Posterior cingulate gyrus (tissue), 11 donors: ENCODE results near the gene SLC22A12.
A peak's percentile ranks its signal among the peaks of the same experiment; 100 is the strongest.

Experiments used
- DNase-seq, 10 donors: peaks; one replicate each; pipeline versions ENCODE4 v3.0.0 to v3.0.0-alpha.2; 2020 to 2021; ENCODE audit warnings: mixed read lengths in 3 of 10
- intact Hi-C: fragments of 100-400 bp; cut with DNase I; formaldehyde crosslinking; loops from one replicate; pipeline ENCODE4 v1.15.1; 2023

SLC22A12 gene

GRCh38 chr11:64639885-64640284, 48.9 kb downstream of the SLC22A12 start:
- intact Hi-C loops, result no loop called here
- DNase-seq, result no peak

GRCh38 chr11:64641596-64642417, 50.8 kb downstream of the SLC22A12 start:
- intact Hi-C loops, result no loop called here
- DNase-seq, result no peak

- intact Hi-C loops, result no loop called here
- DNase-seq, result no peak
Observed at GRCh38 chr11:64642418-64642735, 51.4 kb downstream of the SLC22A12 start.

GRCh38 chr11:64642871-64643255, 51.8 kb downstream of the SLC22A12 start:
- intact Hi-C loops, result no loop called here
- DNase-seq, result no peak

- intact Hi-C loops, result no loop called here
- peak; percentile 41 to 93 (median 73) for DNase-seq
Observed at GRCh38 chr11:64643256-64643881, 52.3 kb downstream of the SLC22A12 start.

- intact Hi-C loops, result no loop called here
- no peak for DNase-seq
Observed at GRCh38 chr11:64643920-64644646, 53.1 kb downstream of the SLC22A12 start.

GRCh38 chr11:64644647-64645275, 53.7 kb downstream of the SLC22A12 start:
- intact Hi-C loops, result no loop called here
- no peak for DNase-seq

GRCh38 chr11:64647019-64647779, 56.2 kb downstream of the SLC22A12 start:
- DNase-seq, result peak in 1 of 10 donors; percentile 25
- intact Hi-C loops, result no loop called here

- no peak for DNase-seq
- intact Hi-C loops, result no loop called here
Observed at GRCh38 chr11:64648551-64648950, 57.5 kb downstream of the SLC22A12 start.

- DNase-seq, result no peak
- intact Hi-C loops, result no loop called here
Observed at GRCh38 chr11:64649291-64649697, 58.3 kb downstream of the SLC22A12 start.

GRCh38 chr11:64650923-64651523, 60.0 kb downstream of the SLC22A12 start:
- peak in 1 of 10 donors; percentile 88 for DNase-seq
- intact Hi-C loops, result loop anchor here (5.0 kb wide), 2 partner anchors 36 to 159 kb away; no protein-coding TSS in a partner anchor
